ENCODE data around the gene SENP5. TPM values are rescaled to one million over a fixed set of nuclear protein-coding genes. Genes with fewer than 3 reads are reported as not detected.

Gene SENP5
- total RNA-seq, 1 donor from 2014 or later, result 46.1 TPM

- Histone ChIP-seq H3F3A (ENCODE audit: low read depth) (no peaks in the 10 kb centered on the region), H3K4me1 (no peaks in the 10 kb centered on the region), H3K4me3 (peak overlapping the region; percentile 19), H3K27me3 (peaks cover 100% of the 10 kb centered on the region), H3K9ac (no peak overlapping the region), H4K20me1 (ENCODE audit: low read depth) (no peaks in the 10 kb centered on the region), H3K27ac (no peak overlapping the region), H3K9me3 (ENCODE audit: low read depth) (no peaks in the 10 kb centered on the region), H2AFZ (replicated peaks) (no peak overlapping the region), H3K36me3 (no peaks in the 10 kb centered on the region), H3K79me2 (ENCODE audit: low read depth) (no peaks in the 10 kb centered on the region), H3K4me2 (peak overlapping the region; percentile 24)
- H3K27ac Mint-ChIP-seq, result no peak overlapping the region
- peak; percentile 43 for DNase-seq (ENCODE audit: low spot score)
- H3K36me3 Mint-ChIP-seq, result peaks cover 5% of the 10 kb centered on the region
- H3K4me1 Mint-ChIP-seq, result peaks cover 18% of the 10 kb centered on the region
- peak overlapping the region; percentile 82 for H3K4me3 Mint-ChIP-seq
- peaks cover 17% of the 10 kb centered on the region for H3K9me3 Mint-ChIP-seq
- TF ChIP-seq CTCF (IDR thresholded peaks at IDR 0.05) (no peak), EZH2phosphoT487 (IDR thresholded peaks at IDR 0.05) (peak; percentile 12), EZH2 (IDR thresholded peaks at IDR 0.05) (no peak)
- H3K27me3 Mint-ChIP-seq (ENCODE audit: insufficient read depth, low read depth), result peaks cover 52% of the 10 kb centered on the region
Observed at GRCh38 chr3:196966526-196967401, 99.0 kb downstream of the SENP5 start.

- H3K9ac ChIP-seq, result no peak overlapping the region
- peaks cover 18% of the 10 kb centered on the region for H3K4me1 Mint-ChIP-seq
- H3K9me3 ChIP-seq (ENCODE audit: low read depth), result no peaks in the 10 kb centered on the region
- peak overlapping the region; percentile 84 for H3K4me3 ChIP-seq
- no peak overlapping the region for H3K27ac ChIP-seq
- H3K4me2 ChIP-seq, result peak overlapping the region; percentile 98
- no peaks in the 10 kb centered on the region for H3K79me2 ChIP-seq (ENCODE audit: low read depth)
- H3K27me3 Mint-ChIP-seq (ENCODE audit: insufficient read depth, low read depth), result peaks cover 52% of the 10 kb centered on the region
- no peaks in the 10 kb centered on the region for H3F3A ChIP-seq (ENCODE audit: low read depth)
- H3K9me3 Mint-ChIP-seq, result peaks cover 17% of the 10 kb centered on the region
- no peak overlapping the region for H2AFZ ChIP-seq (replicated peaks)
- DNase-seq (ENCODE audit: low spot score), result peak; percentile 7
- H3K27me3 ChIP-seq, result peaks cover 93% of the 10 kb centered on the region
- H3K36me3 Mint-ChIP-seq, result peaks cover 5% of the 10 kb centered on the region
- TF ChIP-seq EZH2phosphoT487 (IDR thresholded peaks at IDR 0.05), result peak; percentile 63
- TF ChIP-seq CTCF (IDR thresholded peaks at IDR 0.05), result no peak
- TF ChIP-seq EZH2 (IDR thresholded peaks at IDR 0.05), result peak; percentile 62
- no peaks in the 10 kb centered on the region for H4K20me1 ChIP-seq (ENCODE audit: low read depth)
- H3K4me1 ChIP-seq, result no peaks in the 10 kb centered on the region
- no peaks in the 10 kb centered on the region for H3K36me3 ChIP-seq
- peak overlapping the region; percentile 82 for H3K4me3 Mint-ChIP-seq
- no peak overlapping the region for H3K27ac Mint-ChIP-seq
Observed at GRCh38 chr3:196967412-196968232, 99.9 kb downstream of the SENP5 start.

- Histone ChIP-seq H3K9ac (no peak within 1 kb of the TSS), H3F3A (ENCODE audit: low read depth) (no peaks in the 10 kb centered on the region), H3K4me3 (peak within 1 kb of the TSS; percentile 84), H3K27me3 (peaks cover 85% of the 10 kb centered on the region), H3K4me1 (no peaks in the 10 kb centered on the region), H3K36me3 (no peaks in the 10 kb centered on the region), H4K20me1 (ENCODE audit: low read depth) (no peaks in the 10 kb centered on the region), H3K4me2 (peak within 1 kb of the TSS; percentile 98), H3K27ac (no peak within 1 kb of the TSS), H3K9me3 (ENCODE audit: low read depth) (no peaks in the 10 kb centered on the region), H3K79me2 (ENCODE audit: low read depth) (no peaks in the 10 kb centered on the region), H2AFZ (replicated peaks) (peak within 1 kb of the TSS; percentile 96)
- H3K27me3 Mint-ChIP-seq (ENCODE audit: insufficient read depth, low read depth), result peaks cover 49% of the 10 kb centered on the region
- no peak within 1 kb of the TSS for H3K27ac Mint-ChIP-seq
- no peak for TF ChIP-seq CTCF (IDR thresholded peaks at IDR 0.05)
- TF ChIP-seq EZH2phosphoT487 (IDR thresholded peaks at IDR 0.05), result peak; percentile 72
- TF ChIP-seq EZH2 (IDR thresholded peaks at IDR 0.05), result peak; percentile 82
- peaks cover 18% of the 10 kb centered on the region for H3K4me1 Mint-ChIP-seq
- DNase-seq (ENCODE audit: low spot score), result peak; percentile 78
- H3K9me3 Mint-ChIP-seq, result peaks cover 17% of the 10 kb centered on the region
- H3K4me3 Mint-ChIP-seq, result peak within 1 kb of the TSS; percentile 82
- H3K36me3 Mint-ChIP-seq, result peaks cover 5% of the 10 kb centered on the region
Observed at GRCh38 chr3:196968233-196969133, 100.8 kb downstream of the SENP5 start, which contains the start of gene PIGZ. Gene PIGZ (minus strand): TSS chr3:196968833. CDS start chr3:196952031, 16,802 bp downstream.
